ENCODE measurements around the gene UBASH3B.

UBASH3B gene

DNA sequence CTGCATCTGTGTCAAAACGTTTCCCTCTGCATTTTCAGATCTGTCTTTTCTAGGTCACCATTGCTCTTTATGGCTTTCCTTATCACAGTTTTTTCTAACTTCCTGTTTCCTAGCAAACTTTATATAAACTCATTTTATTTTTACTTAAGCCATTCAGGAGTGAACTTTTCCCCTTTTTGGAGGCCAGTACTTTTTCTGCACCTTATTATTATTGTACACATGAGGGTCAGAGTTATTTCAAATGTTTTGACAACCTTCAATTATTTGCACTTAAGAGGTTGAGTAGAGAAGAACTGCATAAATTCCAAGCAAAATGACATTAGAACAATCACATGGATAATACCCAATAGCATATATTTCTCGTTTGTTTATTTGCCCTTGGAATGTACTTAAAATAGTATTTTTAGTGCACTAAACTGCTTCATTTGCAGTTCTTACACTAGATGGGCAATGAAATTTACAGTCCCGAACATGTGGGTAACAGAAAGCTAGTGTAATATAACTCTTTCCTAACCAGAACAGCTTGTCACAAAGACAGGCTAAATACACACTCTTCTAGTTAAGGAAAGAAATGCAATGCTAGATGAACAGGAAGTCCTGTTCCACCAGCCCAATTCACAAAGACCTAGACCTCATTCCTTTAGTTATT, 79.5 kb downstream of the UBASH3B start:
- DNase-seq = no peak

DNA sequence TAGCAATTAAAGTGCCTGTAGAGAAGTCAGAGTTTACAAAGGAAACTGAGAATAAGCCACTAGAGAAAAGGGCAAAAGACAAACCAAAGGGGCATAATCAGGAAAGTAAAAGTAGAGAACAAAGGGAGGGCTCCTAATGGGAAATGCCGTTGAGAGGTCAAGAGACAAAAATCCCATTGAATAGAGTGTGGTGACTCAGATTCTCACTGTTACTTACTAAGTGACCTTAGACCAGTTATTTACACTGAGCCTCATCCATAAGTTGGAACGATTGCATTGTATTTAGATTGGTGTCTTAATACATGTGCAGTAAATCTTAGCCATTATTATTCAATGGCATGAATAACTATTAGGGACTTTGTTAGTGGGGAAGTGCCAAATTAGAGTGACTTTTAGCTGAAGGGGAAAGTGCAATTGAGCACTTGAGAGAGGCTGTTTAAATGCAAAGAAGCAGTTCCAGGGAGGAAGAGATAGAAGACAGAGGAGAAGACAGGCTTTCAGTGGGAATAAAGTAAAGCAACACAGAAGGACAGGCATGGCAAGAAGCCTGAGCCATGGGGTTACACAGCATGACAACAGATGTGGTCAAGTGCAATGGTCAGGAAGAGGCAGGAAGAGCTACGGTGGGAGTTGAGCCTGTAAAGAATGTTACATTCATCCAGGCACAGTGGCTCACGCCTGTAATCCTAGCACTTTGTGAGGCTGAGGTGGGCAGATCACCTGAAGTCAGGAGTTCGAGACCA, 82.6 kb downstream of the UBASH3B start:
- DNase-seq = no peak

DNA sequence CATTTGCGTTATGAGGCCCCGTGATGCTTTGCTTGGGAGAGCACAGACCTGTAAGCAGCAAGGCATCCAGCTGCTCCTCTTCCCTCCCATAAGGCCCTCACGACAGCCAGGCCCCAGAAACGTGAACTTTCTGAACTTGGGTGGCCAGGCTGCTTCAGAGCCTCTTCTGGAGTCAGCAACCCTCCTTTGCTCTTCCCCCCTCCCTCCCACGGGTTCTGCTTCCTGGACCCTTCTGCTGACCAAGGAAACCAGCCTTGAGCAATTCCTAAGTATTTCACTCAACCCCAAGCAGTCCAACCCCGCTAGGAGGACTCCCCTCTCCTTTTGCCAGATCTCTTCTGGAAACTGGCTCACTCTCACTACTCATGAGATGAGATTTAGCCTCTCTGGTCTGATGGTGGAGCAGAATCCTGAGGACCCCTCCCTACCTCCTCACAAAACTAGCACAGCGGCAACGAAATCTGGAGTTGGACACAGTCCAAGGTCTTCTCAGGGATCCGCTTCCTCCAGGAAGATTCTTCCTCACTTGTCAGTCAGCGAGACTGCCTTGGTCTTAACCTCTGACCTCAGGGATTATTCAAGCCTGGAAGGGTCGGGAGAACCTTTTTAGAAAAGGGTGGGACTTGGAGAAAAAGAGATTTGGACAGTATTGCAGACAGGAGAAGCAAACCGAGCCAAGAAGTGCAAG, 86.2 kb downstream of the UBASH3B start:
- DNase-seq = no peak

DNA sequence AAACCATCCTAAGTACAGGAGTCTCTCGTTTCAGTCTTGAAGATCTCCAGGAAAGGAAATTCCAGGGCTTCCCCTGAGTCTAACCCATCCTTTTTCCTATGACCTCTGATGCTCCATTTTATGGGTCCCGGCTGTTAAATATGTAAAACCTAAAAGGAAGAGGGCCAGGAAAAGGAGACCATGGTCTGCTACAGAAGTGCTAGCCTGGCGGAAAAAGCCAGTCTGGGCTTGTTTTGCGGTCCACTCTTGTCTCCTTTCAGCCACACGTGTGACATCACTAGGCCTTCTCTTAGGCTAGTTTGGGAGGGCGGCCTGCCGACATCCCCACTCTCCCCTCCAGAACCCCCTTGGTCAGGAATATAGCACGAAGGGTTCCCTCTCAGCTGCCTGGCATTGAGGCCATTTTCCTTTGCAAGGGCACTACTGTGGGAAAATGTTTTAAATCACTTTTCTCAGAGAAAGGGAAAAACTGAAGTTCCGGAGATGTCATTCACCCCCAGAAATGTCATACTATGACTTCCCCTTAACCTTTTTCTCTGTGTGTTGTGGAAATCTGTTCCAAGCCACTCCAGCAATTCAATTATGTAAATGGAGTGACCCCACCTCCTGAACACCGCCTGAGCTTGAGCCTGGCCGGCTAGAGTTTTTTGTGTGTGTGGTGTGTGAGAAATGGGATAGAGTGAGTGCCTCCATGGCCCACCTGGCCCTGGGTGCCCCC, 86.9 kb downstream of the UBASH3B start:
- no peak for DNase-seq

GRCh38 chr11:122743097-122743741, 87.7 kb downstream of the UBASH3B start:
- no peak for DNase-seq

DNA sequence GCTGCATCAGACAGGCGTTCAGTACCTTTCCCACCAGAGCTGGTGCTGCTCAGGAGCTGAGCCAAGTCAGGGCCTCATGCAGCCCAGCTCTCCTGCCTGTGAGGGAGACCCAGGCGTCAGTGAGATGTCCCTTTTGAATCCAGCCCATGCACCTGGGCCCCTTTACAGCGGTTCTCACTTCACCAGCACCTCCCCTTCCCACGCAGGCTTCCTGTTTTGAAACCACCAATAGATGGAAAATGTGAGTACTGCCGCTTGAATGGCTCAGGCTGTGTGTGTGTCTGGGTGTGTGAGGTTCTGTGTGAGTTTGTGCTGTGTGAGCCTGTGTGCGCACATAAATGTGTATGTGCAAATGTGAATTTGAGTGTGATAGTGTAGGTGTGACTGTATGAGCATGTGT, 88.4 kb downstream of the UBASH3B start:
- DNase-seq = no peak

DNA sequence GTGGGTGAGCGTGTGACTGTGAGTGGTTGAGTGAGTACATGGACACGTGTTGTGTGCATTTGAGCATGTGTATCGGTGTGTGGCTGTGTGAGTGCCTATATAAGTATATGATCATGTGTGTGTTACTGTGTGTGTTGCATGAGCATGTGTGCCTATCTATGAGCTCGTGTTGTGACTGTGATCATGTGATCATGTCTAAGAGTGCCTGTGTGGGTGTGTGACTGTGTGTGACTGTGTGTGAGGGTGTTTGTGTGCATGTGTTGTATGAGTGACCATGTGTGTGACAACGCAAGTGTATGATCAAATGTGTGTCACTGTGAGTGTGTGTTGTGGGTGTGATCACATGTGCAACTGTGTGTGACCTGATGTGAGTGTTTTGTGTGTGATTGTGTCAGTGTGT, 88.8 kb downstream of the UBASH3B start:
- no peak for DNase-seq

DNA sequence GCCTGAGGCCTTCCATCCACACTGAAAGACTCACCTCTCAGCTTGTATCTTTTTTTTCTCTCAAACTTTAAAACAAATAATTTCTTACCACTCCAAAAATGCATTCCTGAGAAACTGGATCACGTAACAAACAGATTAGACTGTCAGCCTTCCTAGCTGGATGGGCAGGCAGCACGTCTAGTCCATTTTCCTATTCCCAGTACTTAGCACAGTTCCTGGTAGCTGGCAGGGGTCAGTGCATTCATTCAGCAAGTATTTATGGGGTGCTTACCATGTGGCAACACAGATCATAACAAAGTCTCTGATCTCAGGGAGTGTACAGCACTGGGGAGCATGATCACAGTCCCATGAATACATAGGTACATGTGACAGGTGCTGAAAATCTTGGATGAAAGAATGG, 89.6 kb downstream of the UBASH3B start:
- no peak for DNase-seq

DNA sequence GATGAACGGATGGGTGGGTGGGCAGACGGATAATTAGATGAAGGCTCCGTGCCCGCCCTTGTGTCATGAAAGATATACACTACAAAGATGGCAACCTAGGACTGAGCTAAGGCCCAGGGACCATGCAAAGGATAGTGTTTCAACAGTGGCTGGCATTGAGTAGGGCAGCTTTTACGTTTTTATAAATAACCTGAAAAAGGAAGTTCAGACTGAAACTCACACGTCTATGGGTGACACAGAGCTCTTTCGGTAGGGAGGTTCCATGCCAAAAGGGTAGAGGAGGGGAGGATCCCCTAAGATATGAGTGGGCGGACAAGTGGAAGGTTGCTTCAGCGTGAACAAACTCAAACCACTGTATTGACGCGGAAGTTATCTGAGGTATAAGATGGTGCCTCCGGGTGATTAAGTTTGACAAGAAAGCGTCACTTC, 90.5 kb downstream of the UBASH3B start:
- DNase-seq = no peak

- no peak for DNase-seq
Measured at GRCh38 chr11:122746611-122747244, 91.2 kb downstream of the UBASH3B start.

- no peak for DNase-seq
Measured at GRCh38 chr11:122747351-122747781, 91.8 kb downstream of the UBASH3B start.

GRCh38 chr11:122749005-122749687, 93.6 kb downstream of the UBASH3B start:
- DNase-seq = no peak

DNA sequence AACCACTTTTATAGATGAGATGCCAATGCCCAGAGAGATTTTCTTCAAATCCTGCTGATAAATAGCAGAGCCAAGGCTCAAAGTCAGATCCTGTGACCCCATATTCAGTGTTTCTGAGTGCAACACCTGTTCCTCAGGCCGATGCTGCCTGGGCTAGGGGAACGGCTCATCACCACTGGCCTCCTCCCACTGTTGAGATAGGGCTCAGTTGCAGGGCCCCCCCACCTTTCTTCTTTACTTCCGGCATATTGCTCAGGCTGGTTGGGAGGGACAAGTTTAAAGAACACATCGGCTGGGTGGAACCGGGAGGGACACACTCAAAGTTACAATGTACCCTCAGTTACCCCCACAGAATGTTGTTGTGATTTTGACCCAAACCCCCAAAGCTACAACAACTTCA, 94.5 kb downstream of the UBASH3B start:
- DNase-seq = no peak

GRCh38 chr11:122751292-122752070, 96.0 kb downstream of the UBASH3B start:
- DNase-seq = peak in 2 of 3 experiments; percentile 84 to 95

DNA sequence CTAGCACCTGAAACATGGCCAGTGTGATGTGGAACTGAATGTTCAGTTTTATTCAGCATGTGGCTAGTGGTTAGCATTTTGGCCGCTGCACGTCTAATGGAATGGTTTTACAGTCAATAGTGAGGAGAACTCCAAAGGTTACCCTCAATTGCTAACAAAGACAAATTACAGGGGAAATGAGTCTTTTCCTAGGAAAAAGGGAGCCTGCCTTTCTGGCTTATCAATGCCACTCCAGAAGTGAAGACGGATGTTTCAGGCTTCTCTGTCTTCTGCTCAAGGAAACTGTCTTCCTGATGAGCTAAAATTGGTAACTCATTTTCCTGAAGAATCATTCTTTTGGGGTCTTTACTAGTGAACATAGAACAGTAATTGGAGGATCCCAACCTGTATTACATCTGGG, 98.5 kb downstream of the UBASH3B start:
- no peak for DNase-seq

- DNase-seq = peak in 2 of 3 experiments; percentile 8 to 64
Measured at GRCh38 chr11:122754553-122755322, 99.2 kb downstream of the UBASH3B start.

DNA sequence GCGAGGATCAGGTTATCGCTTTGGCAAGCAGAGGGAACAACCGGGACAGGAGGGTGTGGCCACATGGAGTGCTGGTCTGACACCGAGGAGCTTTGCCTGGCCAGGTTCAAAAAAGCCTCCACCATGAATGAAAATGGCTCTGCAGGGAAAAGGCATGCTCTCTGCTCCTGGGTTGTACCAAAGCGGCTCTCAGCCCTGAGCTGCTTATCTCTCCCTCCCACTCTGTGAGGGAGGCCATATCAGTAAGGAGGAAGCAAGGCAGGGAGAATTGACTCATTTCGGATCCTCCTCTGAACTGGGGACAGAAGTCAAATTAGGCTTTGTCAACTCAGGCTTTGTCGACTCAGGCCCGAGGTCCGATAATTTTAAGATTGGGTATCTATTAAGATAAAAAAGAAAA, 99.9 kb downstream of the UBASH3B start:
- DNase-seq = peak in 1 of 3 experiments; percentile 31

- DNase-seq = no peak
Measured at GRCh38 chr11:122755941-122756340, 100.4 kb downstream of the UBASH3B start.

- DNase-seq = no peak
Measured at GRCh38 chr11:122756417-122756816, 100.9 kb downstream of the UBASH3B start.

DNA sequence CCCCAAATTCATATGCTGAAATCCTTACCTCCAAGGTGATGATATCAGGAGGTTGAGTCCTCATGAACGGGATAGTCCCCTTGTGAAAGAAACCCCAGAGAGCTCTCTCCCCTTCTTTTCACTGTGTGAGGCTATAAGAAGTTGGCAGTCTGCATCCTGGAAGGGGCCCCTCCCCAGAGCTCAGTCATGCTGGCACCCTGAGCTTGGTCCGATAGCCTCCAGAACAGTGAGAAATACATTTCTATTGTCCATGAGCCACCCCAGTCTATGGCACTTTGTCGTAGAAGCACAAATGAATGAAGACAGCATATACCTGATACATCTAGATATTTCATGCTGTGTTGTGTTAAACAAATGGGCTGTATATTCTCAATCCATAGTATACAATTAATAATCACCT, 101.7 kb downstream of the UBASH3B start:
- DNase-seq = no peak
